ENCODE data around the gene GSK3A. TPM values are rescaled to one million over a fixed set of nuclear protein-coding genes. Genes with fewer than 3 reads are reported as not detected.

Gene GSK3A
- total and polyA plus RNA-seq, 2 experiments from 2014 or later: 32.2 to 36.6 TPM

DNA sequence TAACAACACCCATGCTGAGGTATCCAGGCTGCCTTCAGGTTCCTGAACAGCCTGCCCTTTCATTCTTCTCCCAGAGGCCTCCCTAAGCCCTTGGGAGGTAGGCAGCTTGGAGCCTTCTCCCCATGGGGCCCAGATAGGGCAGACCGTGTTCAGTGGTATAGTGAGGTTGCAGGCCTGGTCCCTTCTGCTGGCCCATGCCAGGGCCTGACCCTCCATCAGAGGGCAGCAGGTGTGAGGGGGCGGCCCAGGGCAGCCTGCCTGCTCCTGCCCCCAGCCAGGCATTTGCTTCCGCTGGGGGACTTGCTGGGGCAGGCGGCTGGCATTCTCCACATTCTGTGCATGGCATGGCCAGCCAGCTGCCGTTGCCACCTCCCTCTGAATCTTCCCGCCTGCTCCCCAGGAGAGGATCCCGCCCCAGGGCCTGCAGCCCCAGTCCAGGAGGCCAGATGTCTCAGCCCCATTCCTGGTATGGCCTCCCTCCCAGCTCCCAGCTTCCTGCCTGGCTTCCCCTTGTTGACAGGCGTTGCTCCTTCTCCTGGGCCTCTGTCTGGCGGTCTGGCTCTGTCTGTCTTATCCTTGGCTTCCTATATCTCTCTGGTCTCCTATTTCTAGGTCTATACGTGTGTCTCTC is 35.5 kb upstream of the GSK3A start:
- TF ChIP-seq EZH2 (IDR thresholded peaks at IDR 0.05; ENCODE audit: borderline replicate concordance) (no peak), EZH2phosphoT487 (IDR thresholded peaks at IDR 0.05; ENCODE audit: low read depth, severe bottlenecking, unreplicated experiment) (no peak)
- TF ChIP-seq, protein P1, sequence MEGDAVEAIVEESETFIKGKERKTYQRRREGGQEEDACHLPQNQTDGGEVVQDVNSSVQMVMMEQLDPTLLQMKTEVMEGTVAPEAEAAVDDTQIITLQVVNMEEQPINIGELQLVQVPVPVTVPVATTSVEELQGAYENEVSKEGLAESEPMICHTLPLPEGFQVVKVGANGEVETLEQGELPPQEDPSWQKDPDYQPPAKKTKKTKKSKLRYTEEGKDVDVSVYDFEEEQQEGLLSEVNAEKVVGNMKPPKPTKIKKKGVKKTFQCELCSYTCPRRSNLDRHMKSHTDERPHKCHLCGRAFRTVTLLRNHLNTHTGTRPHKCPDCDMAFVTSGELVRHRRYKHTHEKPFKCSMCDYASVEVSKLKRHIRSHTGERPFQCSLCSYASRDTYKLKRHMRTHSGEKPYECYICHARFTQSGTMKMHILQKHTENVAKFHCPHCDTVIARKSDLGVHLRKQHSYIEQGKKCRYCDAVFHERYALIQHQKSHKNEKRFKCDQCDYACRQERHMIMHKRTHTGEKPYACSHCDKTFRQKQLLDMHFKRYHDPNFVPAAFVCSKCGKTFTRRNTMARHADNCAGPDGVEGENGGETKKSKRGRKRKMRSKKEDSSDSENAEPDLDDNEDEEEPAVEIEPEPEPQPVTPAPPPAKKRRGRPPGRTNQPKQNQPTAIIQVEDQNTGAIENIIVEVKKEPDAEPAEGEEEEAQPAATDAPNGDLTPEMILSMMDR (IDR thresholded peaks at IDR 0.05; ENCODE audit: poor library complexity): no peak
- Histone ChIP-seq H3K36me3 (replicated peaks; ENCODE audit: insufficient read depth, low read depth) (no peaks in the 10 kb centered on the region), H3K9me3 (ENCODE audit: low read depth) (no peaks in the 10 kb centered on the region), H3K9me2 (replicated peaks; ENCODE audit: insufficient read depth) (no peaks in the 10 kb centered on the region), H3K4me3 (no peak overlapping the region), H3K4me2 (peak overlapping the region; percentile 94), H3K79me2 (peaks cover 64% of the 10 kb centered on the region), H3K4me1 (ENCODE audit: insufficient read depth) (peaks cover 48% of the 10 kb centered on the region), H3K27ac (peak overlapping the region; percentile 99), H4K20me1 (ENCODE audit: insufficient read depth, poor library complexity, severe bottlenecking) (peaks cover 5% of the 10 kb centered on the region), H3K27me3 (no peaks in the 10 kb centered on the region), H2AFZ (no peak overlapping the region)
- DNase-seq (ENCODE audit: low spot score): peak; percentile 47
- WGBS (ENCODE audit: low lambda C conversion rate, missing lambda C conversion rate): 71% methylated on average over 10 of the region's 10 CpGs

DNA sequence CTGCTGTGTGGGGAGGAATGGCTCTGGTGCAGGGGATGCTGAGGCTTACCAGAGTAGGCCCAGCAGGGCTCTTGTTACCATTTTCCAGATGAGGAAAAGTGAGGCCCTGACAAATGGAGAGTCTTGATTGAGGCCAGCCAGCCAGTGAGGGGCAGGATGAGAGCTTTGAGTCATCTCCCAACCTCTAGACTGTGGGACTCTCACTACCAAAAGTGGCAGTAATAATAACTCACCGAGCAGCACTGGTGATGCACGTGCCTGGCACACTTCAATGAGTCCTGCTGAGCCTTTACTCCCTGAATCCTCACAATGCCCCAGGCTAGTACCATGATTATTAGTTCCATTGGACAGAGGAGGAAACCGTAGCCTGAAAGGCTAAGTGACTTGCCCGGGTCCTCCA is 34.4 kb upstream of the GSK3A start:
- Histone ChIP-seq H4K20me1 (ENCODE audit: insufficient read depth, poor library complexity, severe bottlenecking) (peaks cover 5% of the 10 kb centered on the region), H3K27me3 (no peaks in the 10 kb centered on the region), H3K4me1 (ENCODE audit: insufficient read depth) (peaks cover 37% of the 10 kb centered on the region), H3K9me2 (replicated peaks; ENCODE audit: insufficient read depth) (no peaks in the 10 kb centered on the region), H3K27ac (peak overlapping the region; percentile 99), H3K79me2 (peaks cover 63% of the 10 kb centered on the region), H3K36me3 (replicated peaks; ENCODE audit: insufficient read depth, low read depth) (no peaks in the 10 kb centered on the region), H2AFZ (no peak overlapping the region), H3K4me3 (no peak overlapping the region), H3K4me2 (no peak overlapping the region), H3K9me3 (ENCODE audit: low read depth) (no peaks in the 10 kb centered on the region)
- WGBS (ENCODE audit: low lambda C conversion rate, missing lambda C conversion rate): 92% methylated on average over 4 of the region's 4 CpGs
- DNase-seq (ENCODE audit: low spot score): no peak
- TF ChIP-seq EZH2 (IDR thresholded peaks at IDR 0.05; ENCODE audit: borderline replicate concordance) (no peak), EZH2phosphoT487 (IDR thresholded peaks at IDR 0.05; ENCODE audit: low read depth, severe bottlenecking, unreplicated experiment) (no peak)
- TF ChIP-seq, protein P1 (IDR thresholded peaks at IDR 0.05; ENCODE audit: poor library complexity): no peak

DNA sequence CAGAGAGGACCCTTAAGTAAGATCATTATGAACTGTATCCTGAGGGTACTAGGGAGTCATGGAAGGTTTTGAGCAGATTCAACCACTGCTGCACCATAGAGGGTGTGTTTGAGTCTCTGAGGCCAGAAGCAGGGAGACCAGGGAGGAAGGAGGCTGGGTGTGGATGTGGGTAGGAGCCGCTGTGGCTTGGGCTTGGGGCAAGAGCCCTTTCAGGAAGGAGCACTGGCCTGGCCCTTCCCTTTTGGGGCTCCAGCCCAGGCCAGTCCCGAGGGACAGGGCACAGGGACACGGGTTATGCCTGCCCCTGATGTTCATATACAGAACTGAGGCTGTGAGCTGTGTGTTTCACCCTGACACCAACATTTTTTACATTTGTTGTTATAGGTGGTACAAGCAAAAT is 33.9 kb upstream of the GSK3A start:
- peaks cover 68% of the 10 kb centered on the region for H3K79me2 ChIP-seq
- DNase-seq (ENCODE audit: low spot score): no peak
- no peaks in the 10 kb centered on the region for H3K27me3 ChIP-seq
- H3K36me3 ChIP-seq (replicated peaks; ENCODE audit: insufficient read depth, low read depth): no peaks in the 10 kb centered on the region
- H3K27ac ChIP-seq: no peak overlapping the region
- no peak overlapping the region for H2AFZ ChIP-seq
- TF ChIP-seq EZH2 (IDR thresholded peaks at IDR 0.05; ENCODE audit: borderline replicate concordance) (no peak), EZH2phosphoT487 (IDR thresholded peaks at IDR 0.05; ENCODE audit: low read depth, severe bottlenecking, unreplicated experiment) (no peak)
- TF ChIP-seq, protein P1 (IDR thresholded peaks at IDR 0.05; ENCODE audit: poor library complexity): no peak
- peaks cover 5% of the 10 kb centered on the region for H4K20me1 ChIP-seq (ENCODE audit: insufficient read depth, poor library complexity, severe bottlenecking)
- H3K9me3 ChIP-seq (ENCODE audit: low read depth): no peaks in the 10 kb centered on the region
- no peaks in the 10 kb centered on the region for H3K9me2 ChIP-seq (replicated peaks; ENCODE audit: insufficient read depth)
- 94% methylated on average over 3 of the region's 3 CpGs for WGBS (ENCODE audit: low lambda C conversion rate, missing lambda C conversion rate)
- H3K4me3 ChIP-seq: no peak overlapping the region
- peaks cover 31% of the 10 kb centered on the region for H3K4me1 ChIP-seq (ENCODE audit: insufficient read depth)
- no peak overlapping the region for H3K4me2 ChIP-seq
